ENCODE measurements around the gene PAQR8. TPM values are rescaled to one million over a fixed set of nuclear protein-coding genes. Genes with fewer than 3 reads are reported as not detected.

Gene PAQR8
- total and polyA plus RNA-seq, 2 experiments from 2014 or later: 20.8 to 36.9 TPM

GRCh38 chr6:52330470-52330869 lies 31.5 kb upstream of the PAQR8 start:
- H3K27me3 ChIP-seq: no peaks in the 10 kb centered on the region

GRCh38 chr6:52331793-52332457 lies 30.0 kb upstream of the PAQR8 start:
- H3K27ac ChIP-seq: peak overlapping the region; percentile 18
- 84% methylated on average over 4 of the region's 4 CpGs for WGBS (ENCODE audit: low lambda C conversion rate, missing lambda C conversion rate)
- DNase-seq (ENCODE audit: low spot score): no peak
- TF ChIP-seq CTCF (IDR thresholded peaks at IDR 0.05; ENCODE audit: poor library complexity): no peak
- TF ChIP-seq EZH2 (IDR thresholded peaks at IDR 0.05; ENCODE audit: borderline replicate concordance): no peak
- TF ChIP-seq EZH2phosphoT487 (IDR thresholded peaks at IDR 0.05; ENCODE audit: low read depth, severe bottlenecking, unreplicated experiment): no peak
- no peaks in the 10 kb centered on the region for H3K9me2 ChIP-seq (replicated peaks; ENCODE audit: insufficient read depth)
- H3K4me3 ChIP-seq: no peak overlapping the region
- no peaks in the 10 kb centered on the region for H3K27me3 ChIP-seq
- no peaks in the 10 kb centered on the region for H4K20me1 ChIP-seq (ENCODE audit: insufficient read depth, poor library complexity, severe bottlenecking)
- no peaks in the 10 kb centered on the region for H3K79me2 ChIP-seq
- H3K9me3 ChIP-seq (ENCODE audit: low read depth): no peaks in the 10 kb centered on the region
- no peaks in the 10 kb centered on the region for H3K36me3 ChIP-seq (replicated peaks; ENCODE audit: insufficient read depth, low read depth)
- no peak overlapping the region for H2AFZ ChIP-seq
- no peak overlapping the region for H3K4me2 ChIP-seq
- peaks cover 51% of the 10 kb centered on the region for H3K4me1 ChIP-seq (ENCODE audit: insufficient read depth)

More at GRCh38 chr6:52330470-52330869, 31.5 kb upstream of the PAQR8 start:
- no peaks in the 10 kb centered on the region for H3K9me3 ChIP-seq (ENCODE audit: low read depth)
- WGBS (ENCODE audit: low lambda C conversion rate, missing lambda C conversion rate): 46% methylated on average over 2 of the region's 2 CpGs
- no peak overlapping the region for H3K4me2 ChIP-seq
- peak overlapping the region; percentile 97 for H3K27ac ChIP-seq
- no peaks in the 10 kb centered on the region for H4K20me1 ChIP-seq (ENCODE audit: insufficient read depth, poor library complexity, severe bottlenecking)
- no peaks in the 10 kb centered on the region for H3K9me2 ChIP-seq (replicated peaks; ENCODE audit: insufficient read depth)
- no peak for TF ChIP-seq EZH2 (IDR thresholded peaks at IDR 0.05; ENCODE audit: borderline replicate concordance)
- no peak for TF ChIP-seq EZH2phosphoT487 (IDR thresholded peaks at IDR 0.05; ENCODE audit: low read depth, severe bottlenecking, unreplicated experiment)
- no peak for TF ChIP-seq CTCF (IDR thresholded peaks at IDR 0.05; ENCODE audit: poor library complexity)
- no peak overlapping the region for H3K4me3 ChIP-seq
- DNase-seq (ENCODE audit: low spot score): peak; percentile 65
- H3K4me1 ChIP-seq (ENCODE audit: insufficient read depth): peaks cover 59% of the 10 kb centered on the region
- H2AFZ ChIP-seq: no peak overlapping the region
- H3K36me3 ChIP-seq (replicated peaks; ENCODE audit: insufficient read depth, low read depth): no peaks in the 10 kb centered on the region
- no peaks in the 10 kb centered on the region for H3K79me2 ChIP-seq

GRCh38 chr6:52333840-52334200 lies 28.1 kb upstream of the PAQR8 start:
- Histone ChIP-seq H3K4me2 (no peak overlapping the region), H3K36me3 (replicated peaks; ENCODE audit: insufficient read depth, low read depth) (no peaks in the 10 kb centered on the region), H3K27ac (peak overlapping the region; percentile 65), H3K79me2 (no peaks in the 10 kb centered on the region), H2AFZ (no peak overlapping the region), H3K27me3 (no peaks in the 10 kb centered on the region), H3K4me1 (ENCODE audit: insufficient read depth) (peaks cover 41% of the 10 kb centered on the region), H4K20me1 (ENCODE audit: insufficient read depth, poor library complexity, severe bottlenecking) (no peaks in the 10 kb centered on the region), H3K4me3 (no peak overlapping the region), H3K9me3 (ENCODE audit: low read depth) (no peaks in the 10 kb centered on the region), H3K9me2 (replicated peaks; ENCODE audit: insufficient read depth) (no peaks in the 10 kb centered on the region)
- 28% methylated on average over 1 of the region's 1 CpG for WGBS (ENCODE audit: low lambda C conversion rate, missing lambda C conversion rate)
- DNase-seq (ENCODE audit: low spot score): no peak
- TF ChIP-seq EZH2phosphoT487 (IDR thresholded peaks at IDR 0.05; ENCODE audit: low read depth, severe bottlenecking, unreplicated experiment): no peak
- TF ChIP-seq EZH2 (IDR thresholded peaks at IDR 0.05; ENCODE audit: borderline replicate concordance): no peak
- TF ChIP-seq CTCF (IDR thresholded peaks at IDR 0.05; ENCODE audit: poor library complexity): no peak
